GM10248 (cell line): Measurements from ENCODE around the gene CCDC187.

ENCODE experiments used
- CTCF ChIA-PET: fragments of 300-600 bp; sonication (Branson Sonifier 250); formaldehyde crosslinking; extraction: SDS; loops from one replicate; lab custom pipeline; 2021; ENCODE audit warnings: antibody characterized with exemption; lab: Yijun Ruan, JAX
- POLR2A ChIA-PET: fragments of 350-650 bp; sonication (Branson Sonifier 250); formaldehyde crosslinking; extraction: SDS; loops from one replicate; lab custom pipeline; 2020; ENCODE audit warnings: antibody characterized with exemption; lab: Yijun Ruan, JAX
- DNase-seq: peaks from one replicate; pipeline ENCODE4 v3.0.0; 2012; ENCODE audit errors: extremely low spot score
- CTCF ChIP-seq: IDR thresholded peaks from 2 replicates; pipeline ENCODE4 v1.5.1; 2012; ENCODE audit warnings: mild to moderate bottlenecking, low read depth; ENCODE audit errors: extremely low read depth, missing control alignments, control extremely low read depth

Gene CCDC187

DNA sequence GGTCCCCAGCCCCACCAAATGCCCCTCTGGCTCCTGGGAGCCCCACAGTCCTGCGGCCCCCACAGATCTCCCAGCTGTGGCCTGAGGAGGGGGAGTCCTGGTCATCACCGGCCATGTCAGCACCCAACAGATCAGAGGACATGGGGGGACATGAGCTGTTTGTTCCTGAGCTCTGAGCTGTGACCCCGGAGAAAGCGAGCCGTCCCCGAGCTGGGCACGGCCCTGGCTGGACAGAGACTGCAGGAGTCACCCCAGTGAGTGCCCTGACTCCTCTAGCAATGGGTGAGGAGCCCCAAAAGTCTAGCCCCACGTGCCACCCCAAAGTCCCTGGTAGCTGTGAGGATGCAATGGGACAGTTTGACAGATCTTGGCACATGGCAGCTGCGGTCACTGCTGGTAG lies 25.7 kb downstream of the CCDC187 start:
- no peak for DNase-seq
- TF ChIP-seq CTCF = no peak
- ChIA-PET CTCF (interaction anchor here (1.1 to 2.4 kb wide), 3 partner anchors 9 to 108 kb away, joined by 4 to 26 read pairs (median 4); no protein-coding TSS in a partner anchor), POLR2A (interaction anchor here (1.3 kb wide), 1 partner anchor 11 kb away, joined by 4 read pairs; no protein-coding TSS in a partner anchor)

DNA sequence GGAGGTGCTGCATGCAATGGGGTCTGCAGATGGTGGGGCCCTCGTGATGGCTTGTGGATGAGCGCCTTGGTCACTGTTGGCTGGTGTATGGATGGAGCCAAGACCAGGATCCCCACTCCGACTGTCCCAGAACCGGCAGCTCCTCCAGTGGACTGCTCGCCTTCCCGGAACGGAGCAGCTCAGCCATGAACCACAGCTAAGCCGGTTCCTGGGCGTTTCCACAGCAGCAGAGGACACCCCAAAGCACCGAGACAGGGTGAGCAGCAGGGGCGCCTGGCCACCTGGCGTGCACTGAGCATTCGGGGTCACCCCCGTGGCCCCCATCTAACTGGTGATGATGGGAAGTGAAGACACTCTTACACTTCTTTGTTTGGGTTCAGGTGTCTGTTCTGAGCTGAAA lies 26.1 kb downstream of the CCDC187 start:
- POLR2A ChIA-PET = no interaction called here
- TF ChIP-seq CTCF = no peak
- DNase-seq = no peak
- CTCF ChIA-PET = interaction anchor here (1.5 to 2.4 kb wide), 2 partner anchors 9 kb away, joined by 4 to 26 read pairs; no protein-coding TSS in a partner anchor

DNA sequence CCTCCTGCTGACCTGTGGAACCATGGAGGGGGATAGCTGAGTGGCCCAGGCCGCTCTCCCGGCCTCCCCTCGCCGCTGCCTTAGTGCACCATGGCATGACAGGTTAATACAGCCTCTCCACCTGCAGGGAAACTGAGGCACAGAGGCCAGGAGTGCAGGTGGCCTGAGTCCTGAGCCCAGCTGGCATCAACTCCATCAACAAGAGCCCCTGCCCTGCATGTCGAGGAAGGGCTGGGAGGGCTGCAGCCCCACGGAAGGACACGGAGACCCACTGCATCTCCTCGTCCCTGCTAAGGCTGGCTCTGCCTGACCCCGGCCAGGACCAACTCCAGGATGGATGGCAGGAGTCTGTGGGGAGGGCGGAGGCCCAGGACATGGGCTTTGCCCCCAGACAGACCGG lies 27.2 kb downstream of the CCDC187 start:
- no peak for DNase-seq
- no peak for TF ChIP-seq CTCF
- CTCF ChIA-PET = interaction anchor here (1.3 kb wide), 1 partner anchor 107 kb away, joined by 7 read pairs; no protein-coding TSS in a partner anchor
- POLR2A ChIA-PET = interaction anchor here (1.4 kb wide), 1 partner anchor 9 kb away, joined by 3 read pairs; no protein-coding TSS in a partner anchor

DNA sequence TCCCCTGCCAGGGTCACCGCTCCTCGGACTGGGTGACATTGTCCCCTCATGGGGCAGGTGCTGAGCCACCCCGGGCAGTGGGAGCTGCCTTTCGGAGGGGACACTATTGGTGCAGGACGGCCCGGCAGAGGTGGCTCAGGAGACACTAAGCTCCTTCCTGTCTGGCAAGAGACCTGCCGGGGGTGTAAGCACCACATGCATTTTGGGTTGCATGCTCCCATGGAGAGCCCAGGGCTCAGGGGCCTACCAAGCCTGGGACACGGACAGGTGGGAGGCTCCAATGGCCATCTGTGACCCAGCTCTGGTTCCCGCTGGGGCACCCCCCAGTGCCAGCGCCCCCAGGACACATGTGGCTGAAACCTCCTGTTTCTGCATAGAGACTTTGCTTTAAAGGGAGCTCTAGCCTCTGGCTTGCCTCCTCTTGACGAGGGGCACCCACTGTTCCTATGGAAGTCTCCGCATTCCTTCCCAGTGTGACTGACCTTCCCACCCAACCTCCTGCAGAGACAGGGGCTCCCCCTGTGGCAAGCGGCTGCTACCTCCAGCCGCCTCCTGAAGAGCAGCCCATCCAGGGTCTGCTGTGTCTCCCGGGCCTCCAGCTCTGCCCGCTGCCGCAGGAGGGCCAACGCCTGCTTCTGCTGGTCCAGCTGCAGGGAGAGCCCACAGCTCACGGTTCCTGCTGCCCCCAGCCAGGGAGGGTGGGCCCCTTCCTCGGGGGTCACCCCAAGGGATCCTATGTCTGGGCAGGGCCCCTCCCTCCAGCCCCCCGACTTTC lies 28.1 kb downstream of the CCDC187 start:
- CTCF ChIA-PET = interaction anchor here (0.7 to 1.3 kb wide), 2 partner anchors 15 to 106 kb away, joined by 3 to 7 read pairs; no protein-coding TSS in a partner anchor
- POLR2A ChIA-PET = interaction anchor here (1.4 kb wide), 1 partner anchor 9 kb away, joined by 3 read pairs; no protein-coding TSS in a partner anchor
- DNase-seq = no peak
- no peak for TF ChIP-seq CTCF

DNA sequence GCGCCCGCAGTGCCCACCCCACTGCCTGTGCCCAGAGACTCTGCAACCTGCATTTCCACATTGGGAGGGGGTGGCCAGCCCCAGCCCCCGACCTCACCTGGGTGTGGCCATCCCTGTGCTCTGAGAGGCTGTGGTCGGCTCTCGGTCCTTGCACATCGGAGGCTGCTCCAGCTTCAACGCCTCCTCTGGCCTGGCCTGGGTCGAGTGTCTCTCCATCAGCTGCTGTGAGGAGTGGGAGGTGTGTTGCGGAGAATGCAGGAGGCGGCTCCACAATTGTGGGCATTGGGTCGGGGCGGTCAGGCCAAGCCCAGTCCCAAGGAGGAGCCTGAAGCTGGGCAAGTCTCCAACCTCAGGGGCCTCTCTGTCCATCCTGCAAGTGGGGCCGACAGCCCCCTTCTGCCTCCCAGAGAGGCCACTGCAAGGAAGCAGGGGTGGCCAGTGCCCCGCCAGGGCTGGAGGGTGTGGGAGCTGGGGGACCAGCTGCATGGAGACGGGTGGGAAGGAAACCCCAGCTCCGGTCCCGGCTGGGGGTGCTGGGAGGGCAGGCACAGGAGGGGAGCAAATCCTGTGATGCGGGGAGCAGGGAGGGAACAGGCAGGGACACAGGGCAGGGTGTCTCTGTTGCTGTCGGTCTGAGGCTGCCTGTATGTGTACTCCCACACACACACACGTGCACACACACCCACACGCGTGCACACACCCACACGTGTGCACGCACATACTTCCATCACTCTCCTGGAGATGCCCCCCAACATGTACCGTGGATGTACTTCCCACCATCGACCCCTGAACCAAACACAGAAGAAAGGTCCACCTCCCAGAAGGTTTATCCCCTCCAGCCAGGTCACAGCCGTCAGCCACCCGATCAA lies 28.9 kb downstream of the CCDC187 start:
- CTCF ChIA-PET = interaction anchor here (0.7 to 1.3 kb wide), 4 partner anchors 8 to 105 kb away, joined by 3 to 7 read pairs (median 4); no protein-coding TSS in a partner anchor
- no peak for TF ChIP-seq CTCF
- POLR2A ChIA-PET = interaction anchor here (1.4 kb wide), 1 partner anchor 8 kb away, joined by 3 read pairs; no protein-coding TSS in a partner anchor
- DNase-seq = no peak
